ENCODE measurements around the gene LPAR1.

The LPAR1 gene

GRCh38 chr9:110950041-110950645 is 88.1 kb downstream of the LPAR1 start:
- Histone ChIP-seq H3K36me3 (ENCODE audit: control insufficient read depth, insufficient read depth, low read length) (no peaks in the 10 kb centered on the region), H3K4me3 (replicated peaks; ENCODE audit: low read depth, low read length) (no peak overlapping the region), H3K27me3 (replicated peaks; ENCODE audit: control insufficient read depth, insufficient read depth, low read length) (no peaks in the 10 kb centered on the region)
- TF ChIP-seq CTCF (IDR thresholded peaks at IDR 0.05; ENCODE audit: insufficient read depth, low read length, poor library complexity, severe bottlenecking): no peak
- DNase-seq (ENCODE audit: extremely low read depth, insufficient read length): no peak

- Histone ChIP-seq H3K36me3 (ENCODE audit: control insufficient read depth, insufficient read depth, low read length) (no peaks in the 10 kb centered on the region), H3K4me3 (replicated peaks; ENCODE audit: low read depth, low read length) (no peak overlapping the region), H3K27me3 (replicated peaks; ENCODE audit: control insufficient read depth, insufficient read depth, low read length) (no peaks in the 10 kb centered on the region)
- DNase-seq (ENCODE audit: extremely low read depth, insufficient read length): no peak
- no peak for TF ChIP-seq CTCF (IDR thresholded peaks at IDR 0.05; ENCODE audit: insufficient read depth, low read length, poor library complexity, severe bottlenecking)
Measured at GRCh38 chr9:110949081-110949480, 89.2 kb downstream of the LPAR1 start.

- no peak for TF ChIP-seq CTCF (IDR thresholded peaks at IDR 0.05; ENCODE audit: insufficient read depth, low read length, poor library complexity, severe bottlenecking)
- DNase-seq (ENCODE audit: extremely low read depth, insufficient read length): no peak
- Histone ChIP-seq H3K36me3 (ENCODE audit: control insufficient read depth, insufficient read depth, low read length) (no peaks in the 10 kb centered on the region), H3K4me3 (replicated peaks; ENCODE audit: low read depth, low read length) (no peak overlapping the region), H3K27me3 (replicated peaks; ENCODE audit: control insufficient read depth, insufficient read depth, low read length) (no peaks in the 10 kb centered on the region)
Measured at GRCh38 chr9:110947491-110948044, 90.7 kb downstream of the LPAR1 start.

GRCh38 chr9:110942522-110942921 is 95.7 kb downstream of the LPAR1 start:
- DNase-seq (ENCODE audit: extremely low read depth, insufficient read length): no peak
- Histone ChIP-seq H3K4me3 (replicated peaks; ENCODE audit: low read depth, low read length) (no peak overlapping the region), H3K27me3 (replicated peaks; ENCODE audit: control insufficient read depth, insufficient read depth, low read length) (no peaks in the 10 kb centered on the region), H3K36me3 (ENCODE audit: control insufficient read depth, insufficient read depth, low read length) (no peaks in the 10 kb centered on the region)
- no peak for TF ChIP-seq CTCF (IDR thresholded peaks at IDR 0.05; ENCODE audit: insufficient read depth, low read length, poor library complexity, severe bottlenecking)

GRCh38 chr9:110940951-110941557 is 97.2 kb downstream of the LPAR1 start:
- no peaks in the 10 kb centered on the region for H3K36me3 ChIP-seq (ENCODE audit: control insufficient read depth, insufficient read depth, low read length)
- H3K4me3 ChIP-seq (replicated peaks; ENCODE audit: low read depth, low read length): no peak overlapping the region
- no peak for DNase-seq (ENCODE audit: extremely low read depth, insufficient read length)
- TF ChIP-seq CTCF (IDR thresholded peaks at IDR 0.05; ENCODE audit: insufficient read depth, low read length, poor library complexity, severe bottlenecking): no peak
- no peaks in the 10 kb centered on the region for H3K27me3 ChIP-seq (replicated peaks; ENCODE audit: control insufficient read depth, insufficient read depth, low read length)

Measured in GM06990 (cell line).